Large intestine (tissue), 3 donors: ENCODE results near the gene MINDY4. TPM values are rescaled to one million over a fixed set of nuclear protein-coding genes. Genes with fewer than 3 reads are reported as not detected.

Source experiments
- DNase-seq, 2 donors: peaks; one replicate each; pipeline versions ENCODE4 v3.0.0 to v3.0.0-alpha.2; 2013
- H3K27ac ChIP-seq: one replicate; pipeline ENCODE4 v1.5.1; 2013; ENCODE audit warnings: low read length
- H3K27me3 ChIP-seq: 2 replicates; pipeline ENCODE4 v1.6.1; 2013; ENCODE audit warnings: low read length; ENCODE audit not compliant: control insufficient read depth, insufficient read depth
- H3K36me3 ChIP-seq: 2 replicates; pipeline ENCODE4 v1.6.1; 2013; ENCODE audit warnings: low read length; ENCODE audit not compliant: control insufficient read depth, insufficient read depth
- H3K4me1 ChIP-seq: one replicate; pipeline ENCODE4 v1.6.1; 2013; ENCODE audit warnings: low read length; ENCODE audit not compliant: control insufficient read depth, insufficient read depth
- H3K4me3 ChIP-seq: one replicate; pipeline ENCODE4 v1.5.1; 2013; ENCODE audit warnings: low read length
- H3K9me3 ChIP-seq: one replicate; pipeline ENCODE4 v1.6.1; 2013; ENCODE audit warnings: mild to moderate bottlenecking, low read depth, low read length, moderate library complexity; ENCODE audit not compliant: control insufficient read depth
- WGBS: methylation state at CpG from one replicate; pipeline ENCODE4 v1.1.5; 2013; ENCODE audit warnings: low lambda C conversion rate; ENCODE audit not compliant: insufficient coverage; 5-methylcytosine and 5-hydroxymethylcytosine counted together
- polyA plus RNA-seq: library from polyadenylated mRNA; unstranded; fragments of 120-200 nt; gene quantifications from one replicate; pipeline ENCODE4 v1.2.1, GENCODE V29; 2013

MINDY4 gene
- polyA plus RNA-seq, 1 donor: 12.3 TPM

DNA sequence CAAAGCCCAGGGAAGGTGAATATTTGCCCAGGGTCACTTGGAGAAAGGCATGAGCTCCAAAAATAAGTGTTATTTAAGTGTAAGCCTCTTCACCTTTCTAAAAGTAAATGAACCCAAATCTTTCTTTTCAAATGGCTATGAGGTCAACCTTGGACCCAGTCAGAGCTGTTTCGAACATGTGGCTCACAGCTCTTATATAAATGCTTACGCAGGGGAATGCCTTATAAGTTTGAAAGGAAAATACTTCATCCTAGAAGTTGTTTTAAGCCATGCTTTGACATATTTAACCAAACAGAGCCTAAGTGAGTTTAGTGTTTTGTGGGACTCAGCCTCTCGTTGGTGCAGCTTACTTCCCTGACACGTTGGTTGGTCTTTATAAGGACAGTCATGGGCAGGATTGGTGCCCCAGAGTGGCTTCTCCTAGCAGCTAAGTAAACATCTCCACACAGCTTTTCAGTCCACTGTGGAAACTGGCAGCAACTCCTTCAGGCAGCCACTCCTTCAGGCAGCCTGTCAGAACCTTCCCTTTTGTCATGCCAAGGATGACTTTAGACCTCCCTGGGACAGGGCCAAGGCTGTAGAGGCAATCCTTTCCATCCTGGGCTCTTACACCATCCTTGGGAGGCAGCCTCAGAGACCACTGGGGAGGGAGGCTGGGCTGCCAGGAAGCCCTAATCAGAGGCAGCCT, 43.6 kb downstream of the MINDY4 start:
- no peak for DNase-seq
- Histone ChIP-seq H3K27ac (no peak overlapping the region), H3K9me3 (no peaks in the 10 kb centered on the region), H3K4me1 (no peaks in the 10 kb centered on the region), H3K36me3 (peaks cover 3% of the 10 kb centered on the region), H3K4me3 (no peak overlapping the region), H3K27me3 (no peaks in the 10 kb centered on the region)
- no CpG with 5 or more reads among the region's 4 CpGs for WGBS

DNA sequence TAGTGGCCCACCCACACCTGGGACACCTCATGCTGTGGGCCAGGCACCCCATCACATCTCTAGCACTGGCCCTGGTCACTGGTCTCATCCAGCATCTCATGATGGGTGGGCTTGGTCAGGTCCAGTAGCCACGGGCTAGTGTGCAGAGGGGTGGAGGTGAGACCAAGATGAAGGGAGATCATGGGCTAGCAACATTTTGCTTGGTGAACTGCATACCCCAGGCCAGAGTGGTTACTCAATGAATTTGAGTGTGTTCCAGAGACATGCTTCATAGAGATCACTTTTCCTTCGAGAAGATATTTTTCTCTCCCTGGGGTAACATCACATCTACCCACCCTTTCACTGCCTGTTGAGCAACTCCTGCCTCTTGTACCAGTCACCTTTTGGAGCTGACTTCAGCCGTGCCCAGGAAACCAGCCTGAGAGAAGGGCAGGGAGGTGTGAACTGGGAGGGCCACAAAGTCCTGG, 44.2 kb downstream of the MINDY4 start:
- Histone ChIP-seq H3K36me3 (peaks cover 3% of the 10 kb centered on the region), H3K4me3 (no peak overlapping the region), H3K27ac (no peak overlapping the region), H3K9me3 (no peaks in the 10 kb centered on the region), H3K4me1 (no peaks in the 10 kb centered on the region), H3K27me3 (no peaks in the 10 kb centered on the region)
- WGBS: 100% methylated on average over 1 of the region's 3 CpGs
- no peak for DNase-seq

- no peak overlapping the region for H3K4me3 ChIP-seq
- H3K27me3 ChIP-seq: no peaks in the 10 kb centered on the region
- no peaks in the 10 kb centered on the region for H3K4me1 ChIP-seq
- no peak for DNase-seq
- no peak overlapping the region for H3K27ac ChIP-seq
- peaks cover 3% of the 10 kb centered on the region for H3K36me3 ChIP-seq
- no CpG with 5 or more reads among the region's 12 CpGs for WGBS
- no peaks in the 10 kb centered on the region for H3K9me3 ChIP-seq
These were observed 44.9 kb downstream of the MINDY4 start for GRCh38 chr7:30815951-30816644.

- Histone ChIP-seq H3K4me3 (no peak overlapping the region), H3K36me3 (peaks cover 3% of the 10 kb centered on the region), H3K9me3 (no peaks in the 10 kb centered on the region), H3K4me1 (no peaks in the 10 kb centered on the region), H3K27me3 (no peaks in the 10 kb centered on the region), H3K27ac (no peak overlapping the region)
- WGBS: no CpG with 5 or more reads among the region's 6 CpGs
- DNase-seq: no peak
These were observed 45.6 kb downstream of the MINDY4 start for GRCh38 chr7:30816645-30817370.

DNA sequence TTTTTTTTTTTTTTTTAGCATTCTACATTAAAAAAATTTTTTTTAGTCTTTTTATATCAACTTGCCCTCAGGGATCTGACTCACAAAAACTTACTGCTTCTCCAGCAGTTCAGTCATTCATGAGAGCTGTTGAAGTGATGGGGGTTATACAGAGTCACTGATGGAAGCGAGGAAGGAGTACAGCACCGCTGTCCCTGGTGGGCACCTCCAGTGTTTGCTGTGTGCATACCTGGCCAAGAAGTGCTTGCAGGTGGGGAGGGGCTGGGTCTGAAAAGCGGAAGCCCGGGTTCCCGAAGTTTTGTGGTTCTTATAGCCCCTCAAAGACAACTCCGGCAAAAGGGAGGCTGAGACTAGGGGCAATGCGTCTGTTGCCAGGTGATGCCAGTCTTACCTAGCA, 46.2 kb downstream of the MINDY4 start:
- WGBS: no CpG with 5 or more reads among the region's 7 CpGs
- H3K9me3 ChIP-seq: no peaks in the 10 kb centered on the region
- H3K4me3 ChIP-seq: no peak overlapping the region
- H3K4me1 ChIP-seq: no peaks in the 10 kb centered on the region
- H3K27me3 ChIP-seq: no peaks in the 10 kb centered on the region
- no peak overlapping the region for H3K27ac ChIP-seq
- peaks cover 3% of the 10 kb centered on the region for H3K36me3 ChIP-seq
- no peak for DNase-seq

- peaks cover 14% of the 10 kb centered on the region for H3K36me3 ChIP-seq
- WGBS: no CpG with 5 or more reads among the region's 6 CpGs
These were observed 53.9 kb downstream of the MINDY4 start for GRCh38 chr7:30824821-30825720.

GRCh38 chr7:30826181-30826580, 55.0 kb downstream of the MINDY4 start:
- H3K4me1 ChIP-seq: no peaks in the 10 kb centered on the region
- WGBS: 71% methylated on average over 1 of the region's 7 CpGs
- peaks cover 21% of the 10 kb centered on the region for H3K36me3 ChIP-seq
- H3K27ac ChIP-seq: no peak overlapping the region
- no peaks in the 10 kb centered on the region for H3K9me3 ChIP-seq
- H3K27me3 ChIP-seq: no peaks in the 10 kb centered on the region
- no peak overlapping the region for H3K4me3 ChIP-seq
- no peak for DNase-seq

More at GRCh38 chr7:30824821-30825720, 53.9 kb downstream of the MINDY4 start:
- no peaks in the 10 kb centered on the region for H3K9me3 ChIP-seq
- no peaks in the 10 kb centered on the region for H3K27me3 ChIP-seq
- H3K4me3 ChIP-seq: no peak overlapping the region
- no peaks in the 10 kb centered on the region for H3K4me1 ChIP-seq
- H3K27ac ChIP-seq: no peak overlapping the region
- no peak for DNase-seq

- Histone ChIP-seq H3K27me3 (no peaks in the 10 kb centered on the region), H3K4me1 (no peaks in the 10 kb centered on the region), H3K4me3 (no peak overlapping the region), H3K27ac (no peak overlapping the region), H3K36me3 (peaks cover 27% of the 10 kb centered on the region), H3K9me3 (no peaks in the 10 kb centered on the region)
- no CpG with 5 or more reads among the region's 9 CpGs for WGBS
- DNase-seq: no peak
These were observed 57.4 kb downstream of the MINDY4 start for GRCh38 chr7:30828591-30828990.

DNA sequence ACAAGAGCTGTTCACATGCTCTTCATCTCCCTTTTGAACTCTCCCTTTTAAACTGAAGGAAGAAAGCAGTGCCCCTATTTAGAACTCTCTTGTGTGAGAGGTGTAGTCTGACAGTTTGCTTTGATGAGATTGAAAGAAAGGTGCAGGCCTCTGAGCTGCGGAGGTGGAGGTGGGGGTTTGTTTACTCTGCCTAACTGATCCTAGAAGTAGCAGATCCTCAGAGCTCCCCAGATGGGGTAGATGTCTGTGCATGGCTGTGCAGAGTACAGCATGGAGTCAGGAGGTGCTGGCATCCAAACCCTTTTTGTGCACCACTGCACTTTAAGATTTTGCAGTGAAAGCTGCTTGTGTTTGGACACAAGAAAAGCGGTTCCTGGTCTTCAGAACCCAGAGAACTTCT, 58.3 kb downstream of the MINDY4 start:
- no CpG with 5 or more reads among the region's 2 CpGs for WGBS
- H3K36me3 ChIP-seq: peaks cover 27% of the 10 kb centered on the region
- no peaks in the 10 kb centered on the region for H3K4me1 ChIP-seq
- H3K4me3 ChIP-seq: no peak overlapping the region
- DNase-seq: no peak
- no peaks in the 10 kb centered on the region for H3K27me3 ChIP-seq
- H3K27ac ChIP-seq: no peak overlapping the region
- H3K9me3 ChIP-seq: peaks cover 5% of the 10 kb centered on the region

GRCh38 chr7:30831227-30831626, 60.0 kb downstream of the MINDY4 start:
- Histone ChIP-seq H3K27ac (no peak overlapping the region), H3K27me3 (no peaks in the 10 kb centered on the region), H3K36me3 (peaks cover 25% of the 10 kb centered on the region), H3K4me1 (no peaks in the 10 kb centered on the region), H3K4me3 (no peak overlapping the region), H3K9me3 (peaks cover 5% of the 10 kb centered on the region)
- DNase-seq: no peak
- WGBS: 100% methylated on average over 1 of the region's 2 CpGs
